ENCODE results near the gene ORAI1. TPM values are rescaled to one million over a fixed set of nuclear protein-coding genes. Genes with fewer than 3 reads are reported as not detected.
A peak's percentile ranks its signal among the peaks of the same experiment; 100 is the strongest.
"Not testable (repeated sequence)": the region's sequence is repeated elsewhere in the genome, so short reads cannot be mapped to it uniquely, and the experiment has no call there.

The ORAI1 gene
- total RNA-seq, 4 donors from 2014 or later, result 3.3 to 17.4 (median 8.7) TPM

DNA sequence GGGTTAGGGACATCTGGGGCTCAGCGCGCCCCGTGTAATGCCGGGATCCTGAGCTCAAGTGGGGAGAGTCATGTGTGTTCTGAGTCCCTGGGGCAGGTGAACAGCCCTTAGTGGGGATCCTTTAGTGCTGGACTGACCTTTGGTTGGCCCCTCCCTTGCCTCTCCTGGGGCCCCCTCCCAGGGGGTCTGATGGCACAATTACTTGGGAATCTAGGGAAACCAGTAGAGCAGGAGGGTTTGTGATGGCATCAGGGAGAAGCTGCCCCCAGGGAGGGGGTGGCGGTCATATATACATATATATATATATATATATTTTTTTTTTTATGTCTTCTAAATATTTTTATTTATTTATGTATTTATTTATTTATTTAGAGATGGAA is 43.2 kb downstream of the ORAI1 start, which contains the start of gene MORN3:
TSS of gene MORN3 (minus strand) at position 134 of the 380 bp plus-strand sequence. CDS start 171 bp downstream, outside the sequence.
- H3K36me3 ChIP-seq, result no peaks in the 10 kb centered on the region
- H3K9me3 ChIP-seq, result no peaks in the 10 kb centered on the region
- H3K27ac ChIP-seq, result no peak within 1 kb of the TSS
- TF ChIP-seq, protein P1, sequence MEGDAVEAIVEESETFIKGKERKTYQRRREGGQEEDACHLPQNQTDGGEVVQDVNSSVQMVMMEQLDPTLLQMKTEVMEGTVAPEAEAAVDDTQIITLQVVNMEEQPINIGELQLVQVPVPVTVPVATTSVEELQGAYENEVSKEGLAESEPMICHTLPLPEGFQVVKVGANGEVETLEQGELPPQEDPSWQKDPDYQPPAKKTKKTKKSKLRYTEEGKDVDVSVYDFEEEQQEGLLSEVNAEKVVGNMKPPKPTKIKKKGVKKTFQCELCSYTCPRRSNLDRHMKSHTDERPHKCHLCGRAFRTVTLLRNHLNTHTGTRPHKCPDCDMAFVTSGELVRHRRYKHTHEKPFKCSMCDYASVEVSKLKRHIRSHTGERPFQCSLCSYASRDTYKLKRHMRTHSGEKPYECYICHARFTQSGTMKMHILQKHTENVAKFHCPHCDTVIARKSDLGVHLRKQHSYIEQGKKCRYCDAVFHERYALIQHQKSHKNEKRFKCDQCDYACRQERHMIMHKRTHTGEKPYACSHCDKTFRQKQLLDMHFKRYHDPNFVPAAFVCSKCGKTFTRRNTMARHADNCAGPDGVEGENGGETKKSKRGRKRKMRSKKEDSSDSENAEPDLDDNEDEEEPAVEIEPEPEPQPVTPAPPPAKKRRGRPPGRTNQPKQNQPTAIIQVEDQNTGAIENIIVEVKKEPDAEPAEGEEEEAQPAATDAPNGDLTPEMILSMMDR (IDR thresholded peaks at IDR 0.05), result no peak
- TF ChIP-seq POLR2A (IDR thresholded peaks at IDR 0.05), result no peak
- no peak for DNase-seq
- peaks cover 0 to 13% (median 0%) of the 10 kb centered on the region in 4 donors for H3K4me1 ChIP-seq
- no peak within 1 kb of the TSS for H3K4me3 ChIP-seq
- H3K27me3 ChIP-seq, result no peaks in the 10 kb centered on the region

DNA sequence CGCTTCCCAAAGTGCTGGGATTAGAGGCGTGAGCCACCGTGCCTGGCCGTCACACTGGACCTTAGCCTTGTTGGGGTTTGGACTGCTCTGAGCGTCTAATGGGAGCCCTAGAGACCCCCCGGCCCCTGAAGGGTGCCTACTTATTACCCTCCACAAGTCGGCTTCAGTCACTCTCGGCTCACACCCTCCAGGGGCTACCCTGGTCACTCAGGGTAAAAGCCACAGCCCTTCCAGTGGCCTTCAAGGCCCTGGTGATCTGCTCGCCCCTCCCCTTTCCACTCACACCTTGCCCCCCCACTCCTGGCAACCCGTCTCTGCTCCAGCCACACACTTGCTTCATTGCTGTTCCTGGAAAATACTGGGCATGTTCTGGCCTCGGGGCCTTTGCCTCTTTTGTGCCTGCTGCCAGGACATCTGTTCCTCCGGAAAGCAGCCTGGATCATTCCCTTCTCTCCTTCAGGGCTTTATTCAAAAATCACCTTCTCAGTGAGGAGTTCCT is 46.7 kb downstream of the ORAI1 start:
- Histone ChIP-seq H3K27me3 (no peaks in the 10 kb centered on the region), H3K9me3 (no peaks in the 10 kb centered on the region), H3K36me3 (no peaks in the 10 kb centered on the region), H3K27ac (peak overlapping the region; percentile 46 to 74 (median 55)), H3K4me1 (peaks cover 0 to 13% (median 0%) of the 10 kb centered on the region in 4 donors), H3K4me3 (peak overlapping the region; percentile 32 to 55 (median 51))
- TF ChIP-seq, protein P1 (IDR thresholded peaks at IDR 0.05), result no peak
- TF ChIP-seq POLR2A (IDR thresholded peaks at IDR 0.05), result no peak
- peak in 1 of 3 donors; percentile 52 for DNase-seq

DNA sequence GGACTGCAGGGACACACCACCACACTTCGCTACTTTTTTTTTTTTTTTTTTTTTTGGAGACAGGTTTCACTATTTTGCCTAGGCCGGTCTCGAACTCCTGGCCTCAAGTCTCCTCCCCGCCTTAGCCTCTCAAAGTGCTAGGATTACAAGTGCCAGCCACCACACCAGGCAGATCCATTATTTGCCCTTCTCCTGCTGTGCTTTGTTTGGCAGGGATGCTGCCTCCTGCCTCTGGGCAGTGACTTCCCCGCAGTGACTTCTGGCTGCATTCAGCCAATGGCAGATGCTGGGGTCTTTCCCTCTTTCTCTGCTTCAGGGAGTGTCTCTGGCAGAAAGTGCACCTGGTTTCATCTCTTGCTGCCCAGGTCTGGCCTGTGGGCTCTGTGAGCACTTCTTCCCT is 49.9 kb downstream of the ORAI1 start:
- TF ChIP-seq, protein P1 (IDR thresholded peaks at IDR 0.05), result no peak
- TF ChIP-seq POLR2A (IDR thresholded peaks at IDR 0.05), result no peak
- Histone ChIP-seq H3K4me1 (peaks cover 0 to 13% (median 0%) of the 10 kb centered on the region in 4 donors), H3K9me3 (no peaks in the 10 kb centered on the region), H3K27ac (no peak overlapping the region), H3K27me3 (no peaks in the 10 kb centered on the region), H3K36me3 (no peaks in the 10 kb centered on the region), H3K4me3 (no peak overlapping the region)
- no peak for DNase-seq

DNA sequence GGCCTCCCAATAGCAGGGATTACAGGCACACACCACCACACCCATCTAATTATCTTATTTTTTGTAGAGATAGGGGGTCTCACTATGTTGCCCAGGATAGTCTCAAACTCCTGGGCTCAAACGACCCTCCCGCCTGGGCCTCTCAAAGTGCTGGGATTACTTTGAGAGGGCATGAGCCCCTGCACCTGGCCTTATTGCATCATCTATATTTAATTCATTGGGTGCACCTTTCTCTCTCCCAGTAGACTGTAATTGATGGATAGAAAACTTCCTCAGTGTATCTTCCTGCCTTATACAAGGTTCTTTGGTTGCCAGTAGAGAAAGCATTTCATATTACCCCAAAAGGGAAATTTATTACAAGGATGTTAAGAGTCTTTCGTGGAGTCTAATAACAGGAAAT is 52.0 kb downstream of the ORAI1 start:
- H3K27ac ChIP-seq, result no peak overlapping the region
- no peak overlapping the region for H3K4me3 ChIP-seq
- H3K4me1 ChIP-seq, result no peaks in the 10 kb centered on the region
- no peaks in the 10 kb centered on the region for H3K36me3 ChIP-seq
- TF ChIP-seq POLR2A (IDR thresholded peaks at IDR 0.05), result no peak
- H3K27me3 ChIP-seq, result no peaks in the 10 kb centered on the region
- DNase-seq, result no peak
- no peaks in the 10 kb centered on the region for H3K9me3 ChIP-seq

DNA sequence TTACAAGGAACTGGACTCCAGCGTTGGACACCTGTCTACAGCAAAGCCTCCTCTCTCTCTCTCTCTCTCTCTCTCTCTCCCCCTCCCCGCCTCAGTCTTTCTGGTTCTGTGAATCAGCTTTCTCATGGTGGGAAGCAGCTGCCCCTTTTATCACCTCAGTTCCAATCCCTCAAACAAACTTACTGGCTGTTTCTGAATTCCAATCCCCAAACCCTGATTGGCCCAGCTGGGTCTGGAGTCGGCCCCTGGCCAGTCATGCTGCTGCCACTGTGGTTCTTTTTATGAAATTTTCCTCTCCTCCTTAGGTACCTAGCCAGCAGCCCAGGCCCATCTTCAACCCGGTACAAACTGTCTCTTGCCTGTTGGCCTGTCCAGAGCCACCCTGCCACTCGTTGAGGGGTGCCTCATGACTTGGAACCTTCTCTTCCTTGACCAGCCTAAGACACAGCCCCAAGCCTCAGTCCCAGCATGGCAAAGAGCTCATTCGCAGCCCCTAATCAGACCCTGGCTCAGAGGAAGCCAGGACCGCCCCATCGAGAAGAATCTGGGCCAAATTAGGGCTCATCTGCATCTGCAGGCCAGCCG is 52.5 kb downstream of the ORAI1 start:
- Histone ChIP-seq H3K4me1 (no peaks in the 10 kb centered on the region), H3K27ac (no peak overlapping the region), H3K9me3 (no peaks in the 10 kb centered on the region), H3K4me3 (no peak overlapping the region), H3K36me3 (no peaks in the 10 kb centered on the region), H3K27me3 (no peaks in the 10 kb centered on the region)
- DNase-seq, result no peak
- TF ChIP-seq, protein P1 (IDR thresholded peaks at IDR 0.05), result no peak
- TF ChIP-seq POLR2A (IDR thresholded peaks at IDR 0.05), result no peak

DNA sequence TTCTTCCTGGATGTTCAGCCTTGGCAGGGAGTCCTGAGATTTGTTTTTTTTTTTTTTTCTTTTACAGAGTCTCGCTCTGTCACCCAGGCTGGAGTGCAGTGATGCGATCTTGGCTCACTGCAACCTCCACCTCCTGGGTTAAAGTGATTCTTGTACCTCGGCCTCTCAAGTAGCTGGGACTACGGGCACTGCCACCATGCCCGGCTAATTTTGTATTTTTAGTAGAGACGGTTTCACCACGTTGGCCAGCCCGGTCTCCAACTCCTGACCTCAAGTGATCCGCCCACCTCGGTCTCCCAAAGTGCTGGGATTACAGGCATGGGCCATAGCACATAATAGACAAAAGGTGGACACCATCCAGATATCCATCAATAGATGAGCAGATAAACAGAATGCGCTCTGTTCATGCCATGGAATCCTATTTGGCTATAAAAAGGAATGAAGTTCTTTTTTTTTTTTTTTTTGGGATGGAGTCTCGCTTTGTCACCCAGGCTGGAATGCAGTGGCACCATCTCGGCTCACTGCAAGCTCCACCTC is 53.4 kb downstream of the ORAI1 start:
- H3K9me3 ChIP-seq, H3K27me3 ChIP-seq, H3K36me3 ChIP-seq, DNase-seq, H3K4me3 ChIP-seq, H3K27ac ChIP-seq, H3K4me1 ChIP-seq: not testable (repeated sequence)
